Measurements from ENCODE around the gene TTLL1.

The TTLL1 gene

GRCh38 chr22:43066134-43066533 is 23.1 kb downstream of the TTLL1 start:
- H3K79me2 ChIP-seq = no peaks in the 10 kb centered on the region
- no peaks in the 10 kb centered on the region for H3K9me3 ChIP-seq (ENCODE audit: control insufficient read depth, low read length)
- TF ChIP-seq, protein P1, sequence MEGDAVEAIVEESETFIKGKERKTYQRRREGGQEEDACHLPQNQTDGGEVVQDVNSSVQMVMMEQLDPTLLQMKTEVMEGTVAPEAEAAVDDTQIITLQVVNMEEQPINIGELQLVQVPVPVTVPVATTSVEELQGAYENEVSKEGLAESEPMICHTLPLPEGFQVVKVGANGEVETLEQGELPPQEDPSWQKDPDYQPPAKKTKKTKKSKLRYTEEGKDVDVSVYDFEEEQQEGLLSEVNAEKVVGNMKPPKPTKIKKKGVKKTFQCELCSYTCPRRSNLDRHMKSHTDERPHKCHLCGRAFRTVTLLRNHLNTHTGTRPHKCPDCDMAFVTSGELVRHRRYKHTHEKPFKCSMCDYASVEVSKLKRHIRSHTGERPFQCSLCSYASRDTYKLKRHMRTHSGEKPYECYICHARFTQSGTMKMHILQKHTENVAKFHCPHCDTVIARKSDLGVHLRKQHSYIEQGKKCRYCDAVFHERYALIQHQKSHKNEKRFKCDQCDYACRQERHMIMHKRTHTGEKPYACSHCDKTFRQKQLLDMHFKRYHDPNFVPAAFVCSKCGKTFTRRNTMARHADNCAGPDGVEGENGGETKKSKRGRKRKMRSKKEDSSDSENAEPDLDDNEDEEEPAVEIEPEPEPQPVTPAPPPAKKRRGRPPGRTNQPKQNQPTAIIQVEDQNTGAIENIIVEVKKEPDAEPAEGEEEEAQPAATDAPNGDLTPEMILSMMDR (IDR thresholded peaks at IDR 0.05) = no peak
- H3K4me1 ChIP-seq = no peaks in the 10 kb centered on the region
- no peak overlapping the region for H2AFZ ChIP-seq
- no peak overlapping the region for H3K9ac ChIP-seq
- no peaks in the 10 kb centered on the region for H3K27me3 ChIP-seq (ENCODE audit: control insufficient read depth, insufficient read depth, low read length)
- no peak overlapping the region for H3K4me3 ChIP-seq (ENCODE audit: low read depth, low read length)
- H3K36me3 ChIP-seq (ENCODE audit: control insufficient read depth, insufficient read depth, low read length) = no peaks in the 10 kb centered on the region
- no peak overlapping the region for H3K4me2 ChIP-seq (ENCODE audit: low read length)
- H3K27ac ChIP-seq = no peak overlapping the region

DNA sequence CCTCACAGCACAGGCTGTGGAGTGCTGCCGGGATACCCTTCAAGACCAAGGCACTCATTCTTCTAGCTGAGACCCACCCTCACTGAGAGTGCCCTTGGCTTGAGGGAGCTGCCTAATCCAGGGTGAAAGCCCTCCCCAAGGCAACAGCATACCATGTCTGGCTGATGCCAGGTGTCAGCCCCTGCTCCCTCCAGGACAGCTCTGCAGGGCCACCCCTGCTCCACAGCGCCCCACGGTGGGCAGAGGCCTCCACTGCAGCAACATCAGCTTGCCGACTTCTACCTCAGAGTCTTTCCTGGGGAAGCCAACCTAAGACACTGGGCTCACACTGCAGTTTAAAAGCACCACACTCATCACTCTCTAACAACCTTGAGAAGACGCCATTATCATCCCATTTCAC is 29.0 kb downstream of the TTLL1 start:
- no peak overlapping the region for H2AFZ ChIP-seq

GRCh38 chr22:43057641-43058040 is 31.6 kb downstream of the TTLL1 start:
- Histone ChIP-seq H3K4me3 (ENCODE audit: low read depth, low read length) (no peak overlapping the region), H3K9me3 (ENCODE audit: control insufficient read depth, low read length) (no peaks in the 10 kb centered on the region), H3K27ac (no peak overlapping the region), H3K4me1 (no peaks in the 10 kb centered on the region), H3K36me3 (ENCODE audit: control insufficient read depth, insufficient read depth, low read length) (no peaks in the 10 kb centered on the region), H3K4me2 (ENCODE audit: low read length) (no peak overlapping the region), H3K27me3 (ENCODE audit: control insufficient read depth, insufficient read depth, low read length) (no peaks in the 10 kb centered on the region), H3K79me2 (no peaks in the 10 kb centered on the region), H2AFZ (no peak overlapping the region), H3K9ac (no peak overlapping the region)
- TF ChIP-seq, protein P1 (IDR thresholded peaks at IDR 0.05) = no peak

More for the DNA sequence above, 29.0 kb downstream of the TTLL1 start:
- H3K9ac ChIP-seq = no peak overlapping the region
- H3K27ac ChIP-seq = no peak overlapping the region
- H3K4me2 ChIP-seq (ENCODE audit: low read length) = no peak overlapping the region
- H3K79me2 ChIP-seq = no peaks in the 10 kb centered on the region
- no peak overlapping the region for H3K4me3 ChIP-seq (ENCODE audit: low read depth, low read length)
- H3K9me3 ChIP-seq (ENCODE audit: control insufficient read depth, low read length) = no peaks in the 10 kb centered on the region
- H3K27me3 ChIP-seq (ENCODE audit: control insufficient read depth, insufficient read depth, low read length) = no peaks in the 10 kb centered on the region
- no peaks in the 10 kb centered on the region for H3K4me1 ChIP-seq
- TF ChIP-seq, protein P1 (IDR thresholded peaks at IDR 0.05) = no peak
- H3K36me3 ChIP-seq (ENCODE audit: control insufficient read depth, insufficient read depth, low read length) = no peaks in the 10 kb centered on the region

DNA sequence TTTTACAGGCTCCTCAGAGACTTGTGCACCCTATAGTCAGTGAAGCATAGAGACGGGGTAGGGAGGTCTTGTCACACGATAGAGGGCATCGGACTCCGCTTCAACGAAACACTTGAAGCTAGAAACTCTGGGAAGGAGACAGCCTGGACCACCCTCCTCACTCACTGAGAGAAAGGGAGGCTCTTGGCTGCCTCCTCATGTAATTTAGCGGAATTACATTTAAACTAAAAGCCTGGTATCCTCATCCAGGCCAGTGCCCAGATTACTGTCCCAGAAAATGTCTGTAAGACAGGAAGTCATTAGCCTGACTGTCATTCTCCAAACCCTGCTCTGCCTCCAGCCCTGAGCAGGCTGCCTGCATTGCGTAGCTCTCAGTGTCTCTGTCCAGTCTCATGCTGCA is 36.0 kb downstream of the TTLL1 start:
- Histone ChIP-seq H3K9me3 (ENCODE audit: control insufficient read depth, low read length) (no peaks in the 10 kb centered on the region), H3K36me3 (ENCODE audit: control insufficient read depth, insufficient read depth, low read length) (no peaks in the 10 kb centered on the region)

GRCh38 chr22:43050995-43051394 is 38.2 kb downstream of the TTLL1 start:
- H3K79me2 ChIP-seq = no peaks in the 10 kb centered on the region
- no peaks in the 10 kb centered on the region for H3K9me3 ChIP-seq (ENCODE audit: control insufficient read depth, low read length)
- H3K27ac ChIP-seq = no peak overlapping the region
- H3K36me3 ChIP-seq (ENCODE audit: control insufficient read depth, insufficient read depth, low read length) = no peaks in the 10 kb centered on the region
- no peak overlapping the region for H3K4me3 ChIP-seq (ENCODE audit: low read depth, low read length)
- no peaks in the 10 kb centered on the region for H3K27me3 ChIP-seq (ENCODE audit: control insufficient read depth, insufficient read depth, low read length)
- no peak overlapping the region for H3K4me2 ChIP-seq (ENCODE audit: low read length)
- H2AFZ ChIP-seq = no peak overlapping the region
- no peaks in the 10 kb centered on the region for H3K4me1 ChIP-seq
- no peak overlapping the region for H3K9ac ChIP-seq
- TF ChIP-seq, protein P1 (IDR thresholded peaks at IDR 0.05) = no peak

More for the DNA sequence above, 36.0 kb downstream of the TTLL1 start:
- Histone ChIP-seq H3K79me2 (no peaks in the 10 kb centered on the region), H3K27ac (no peak overlapping the region), H3K9ac (no peak overlapping the region), H3K4me3 (ENCODE audit: low read depth, low read length) (no peak overlapping the region), H3K27me3 (ENCODE audit: control insufficient read depth, insufficient read depth, low read length) (no peaks in the 10 kb centered on the region), H3K4me1 (no peaks in the 10 kb centered on the region), H2AFZ (no peak overlapping the region), H3K4me2 (ENCODE audit: low read length) (no peak overlapping the region)
- TF ChIP-seq, protein P1 (IDR thresholded peaks at IDR 0.05) = no peak
